Activated CD8-positive, alpha-beta memory T cell treated with anti-CD3 and anti-CD28 coated beads, Interleukin-2, amount 10 ng/mL, durations not matched to agents 7 days and 5 days (primary cell): Measurements from ENCODE around the gene EPB41L3. TPM values are rescaled to one million over a fixed set of nuclear protein-coding genes. Genes with fewer than 3 reads are reported as not detected.

Experiments used
- ATAC-seq: fragments of 150-1000 bp; cut with Tn5 transposase; one replicate; pipeline ENCODE4 v1.10.0; 2021; ENCODE audit warnings: moderate library complexity
- CTCF ChIA-PET: fragments of 350-600 bp; sonication (Branson Sonifier 250); formaldehyde crosslinking; loops from one replicate; lab custom pipeline; 2021; ENCODE audit warnings: antibody characterized with exemption; lab: Charles Lee
- DNase-seq: peaks from one replicate; pipeline ENCODE4 v3.0.0-alpha.2; 2020
- H3K27ac Mint-ChIP-seq: one replicate; pipeline ENCODE4 v1.8.0; 2021; ENCODE audit warnings: mild to moderate bottlenecking, mixed read lengths
- H3K27me3 Mint-ChIP-seq: one replicate; pipeline ENCODE4 v1.8.0; 2021; ENCODE audit warnings: mixed read lengths
- H3K36me3 Mint-ChIP-seq: one replicate; pipeline ENCODE4 v1.8.0; 2021; ENCODE audit warnings: mild to moderate bottlenecking, mixed read lengths
- H3K4me1 Mint-ChIP-seq: one replicate; pipeline ENCODE4 v1.8.0; 2021; ENCODE audit warnings: mixed read lengths
- H3K4me3 Mint-ChIP-seq: one replicate; pipeline ENCODE4 v1.8.0; 2021; ENCODE audit warnings: mild to moderate bottlenecking, moderate library complexity, mixed read lengths
- H3K9me3 Mint-ChIP-seq: one replicate; pipeline ENCODE4 v1.8.0; 2022; ENCODE audit warnings: low read depth, mixed read lengths
- total RNA-seq, 2 experiments: library from RNA; stranded (reverse); gene quantifications; one replicate each; pipeline ENCODE4 v1.2.3, GENCODE V29; 2021

The EPB41L3 gene
- total RNA-seq, 2 experiments from 2014 or later = 0.45 TPM; not detected in 1

- ATAC-seq = no peak
- Mint-ChIP-seq H3K36me3 (no peaks in the 10 kb centered on the region), H3K27ac (no peak overlapping the region), H3K4me1 (no peaks in the 10 kb centered on the region), H3K4me3 (no peak overlapping the region), H3K27me3 (peaks cover 45% of the 10 kb centered on the region), H3K9me3 (no peaks in the 10 kb centered on the region)
- CTCF ChIA-PET = no interaction called here
- no peak for DNase-seq
Observed at GRCh38 chr18:5546660-5547059, 2.9 kb upstream of the EPB41L3 start.

- H3K27me3 Mint-ChIP-seq = peaks cover 57% of the 10 kb centered on the region
- H3K4me1 Mint-ChIP-seq = no peaks in the 10 kb centered on the region
- CTCF ChIA-PET = no interaction called here
- ATAC-seq = no peak
- DNase-seq = no peak
- no peak overlapping the region for H3K27ac Mint-ChIP-seq
- H3K9me3 Mint-ChIP-seq = no peaks in the 10 kb centered on the region
- no peak overlapping the region for H3K4me3 Mint-ChIP-seq
- no peaks in the 10 kb centered on the region for H3K36me3 Mint-ChIP-seq
Observed at GRCh38 chr18:5543036-5543680, 639 bp downstream of the EPB41L3 start.

GRCh38 chr18:5542515-5543035 is 1.2 kb downstream of the EPB41L3 start:
- Mint-ChIP-seq H3K27me3 (peaks cover 52% of the 10 kb centered on the region), H3K4me1 (no peaks in the 10 kb centered on the region), H3K36me3 (no peaks in the 10 kb centered on the region), H3K4me3 (no peak overlapping the region), H3K27ac (no peak overlapping the region), H3K9me3 (no peaks in the 10 kb centered on the region)
- DNase-seq (no peak), ATAC-seq (no peak)
- CTCF ChIA-PET = no interaction called here

GRCh38 chr18:5541644-5542043 is 2.2 kb downstream of the EPB41L3 start:
- H3K9me3 Mint-ChIP-seq = no peaks in the 10 kb centered on the region
- H3K4me1 Mint-ChIP-seq = no peaks in the 10 kb centered on the region
- H3K27ac Mint-ChIP-seq = no peak overlapping the region
- ATAC-seq (no peak), DNase-seq (no peak)
- CTCF ChIA-PET = no interaction called here
- no peaks in the 10 kb centered on the region for H3K36me3 Mint-ChIP-seq
- peaks cover 42% of the 10 kb centered on the region for H3K27me3 Mint-ChIP-seq
- H3K4me3 Mint-ChIP-seq = no peak overlapping the region

- peaks cover 29% of the 10 kb centered on the region for H3K27me3 Mint-ChIP-seq
- DNase-seq = no peak
- no peak for ATAC-seq
- H3K36me3 Mint-ChIP-seq = no peaks in the 10 kb centered on the region
- H3K9me3 Mint-ChIP-seq = no peaks in the 10 kb centered on the region
- H3K27ac Mint-ChIP-seq = no peak overlapping the region
- no peak overlapping the region for H3K4me3 Mint-ChIP-seq
- CTCF ChIA-PET = no interaction called here
- H3K4me1 Mint-ChIP-seq = no peaks in the 10 kb centered on the region
Observed at GRCh38 chr18:5539391-5539790, 4.4 kb downstream of the EPB41L3 start.

- peaks cover 25% of the 10 kb centered on the region for H3K27me3 Mint-ChIP-seq
- H3K9me3 Mint-ChIP-seq = no peaks in the 10 kb centered on the region
- DNase-seq = no peak
- H3K4me3 Mint-ChIP-seq = no peak overlapping the region
- CTCF ChIA-PET = no interaction called here
- H3K27ac Mint-ChIP-seq = no peak overlapping the region
- H3K36me3 Mint-ChIP-seq = no peaks in the 10 kb centered on the region
- no peak for ATAC-seq
- no peaks in the 10 kb centered on the region for H3K4me1 Mint-ChIP-seq
Observed at GRCh38 chr18:5538544-5538943, 5.3 kb downstream of the EPB41L3 start.

GRCh38 chr18:5537860-5538259 is 5.9 kb downstream of the EPB41L3 start:
- ATAC-seq (no peak), DNase-seq (no peak)
- Mint-ChIP-seq H3K27me3 (peaks cover 25% of the 10 kb centered on the region), H3K27ac (no peak overlapping the region), H3K36me3 (no peaks in the 10 kb centered on the region), H3K4me1 (no peaks in the 10 kb centered on the region), H3K4me3 (no peak overlapping the region), H3K9me3 (no peaks in the 10 kb centered on the region)
- CTCF ChIA-PET = no interaction called here

GRCh38 chr18:5534845-5535244 is 9.0 kb downstream of the EPB41L3 start:
- Mint-ChIP-seq H3K9me3 (no peaks in the 10 kb centered on the region), H3K4me1 (no peaks in the 10 kb centered on the region), H3K36me3 (no peaks in the 10 kb centered on the region), H3K4me3 (no peak overlapping the region), H3K27me3 (no peaks in the 10 kb centered on the region), H3K27ac (no peak overlapping the region)
- CTCF ChIA-PET = no interaction called here
- DNase-seq (no peak), ATAC-seq (no peak)

GRCh38 chr18:5532066-5532465 is 11.7 kb downstream of the EPB41L3 start:
- no peaks in the 10 kb centered on the region for H3K4me1 Mint-ChIP-seq
- no peaks in the 10 kb centered on the region for H3K9me3 Mint-ChIP-seq
- no peaks in the 10 kb centered on the region for H3K36me3 Mint-ChIP-seq
- no peaks in the 10 kb centered on the region for H3K27me3 Mint-ChIP-seq
- CTCF ChIA-PET = interaction anchor here (0.7 kb wide), 1 partner anchor 22 kb away, joined by 3 read pairs; no protein-coding TSS in a partner anchor
- ATAC-seq = no peak
- H3K27ac Mint-ChIP-seq = no peak overlapping the region
- DNase-seq = no peak
- H3K4me3 Mint-ChIP-seq = no peak overlapping the region

- DNase-seq = no peak
- Mint-ChIP-seq H3K27ac (no peak overlapping the region), H3K36me3 (no peaks in the 10 kb centered on the region), H3K9me3 (no peaks in the 10 kb centered on the region), H3K27me3 (no peaks in the 10 kb centered on the region), H3K4me3 (no peak overlapping the region), H3K4me1 (no peaks in the 10 kb centered on the region)
- CTCF ChIA-PET = no interaction called here
- no peak for ATAC-seq
Observed at GRCh38 chr18:5530629-5531178, 13.1 kb downstream of the EPB41L3 start.

GRCh38 chr18:5529471-5529870 is 14.3 kb downstream of the EPB41L3 start:
- no peak overlapping the region for H3K4me3 Mint-ChIP-seq
- H3K9me3 Mint-ChIP-seq = no peaks in the 10 kb centered on the region
- CTCF ChIA-PET = no interaction called here
- no peaks in the 10 kb centered on the region for H3K4me1 Mint-ChIP-seq
- no peak overlapping the region for H3K27ac Mint-ChIP-seq
- no peaks in the 10 kb centered on the region for H3K36me3 Mint-ChIP-seq
- no peak for ATAC-seq
- no peaks in the 10 kb centered on the region for H3K27me3 Mint-ChIP-seq
- DNase-seq = no peak

- ATAC-seq (no peak), DNase-seq (no peak)
- no peaks in the 10 kb centered on the region for H3K4me1 Mint-ChIP-seq
- CTCF ChIA-PET = no interaction called here
- no peak overlapping the region for H3K27ac Mint-ChIP-seq
- H3K36me3 Mint-ChIP-seq = no peaks in the 10 kb centered on the region
- no peaks in the 10 kb centered on the region for H3K9me3 Mint-ChIP-seq
- no peaks in the 10 kb centered on the region for H3K27me3 Mint-ChIP-seq
- no peak overlapping the region for H3K4me3 Mint-ChIP-seq
Observed at GRCh38 chr18:5527603-5528002, 16.2 kb downstream of the EPB41L3 start.

GRCh38 chr18:5524660-5525059 is 19.1 kb downstream of the EPB41L3 start:
- CTCF ChIA-PET = no interaction called here
- Mint-ChIP-seq H3K27me3 (no peaks in the 10 kb centered on the region), H3K9me3 (no peaks in the 10 kb centered on the region)

GRCh38 chr18:5521000-5521399 is 22.8 kb downstream of the EPB41L3 start:
- Mint-ChIP-seq H3K27me3 (no peaks in the 10 kb centered on the region), H3K9me3 (no peaks in the 10 kb centered on the region), H3K27ac (no peak overlapping the region), H3K4me1 (no peaks in the 10 kb centered on the region), H3K4me3 (no peak overlapping the region), H3K36me3 (no peaks in the 10 kb centered on the region)
- no peak for ATAC-seq
- CTCF ChIA-PET = no interaction called here
- DNase-seq = no peak

More at GRCh38 chr18:5524660-5525059, 19.1 kb downstream of the EPB41L3 start:
- no peak for DNase-seq
- H3K4me3 Mint-ChIP-seq = no peak overlapping the region
- H3K36me3 Mint-ChIP-seq = no peaks in the 10 kb centered on the region
- no peak for ATAC-seq
- H3K27ac Mint-ChIP-seq = no peak overlapping the region
- no peaks in the 10 kb centered on the region for H3K4me1 Mint-ChIP-seq
